HepG2 (cell line): ENCODE data around the gene NOXO1. TPM values are rescaled to one million over a fixed set of nuclear protein-coding genes. Genes with fewer than 3 reads are reported as not detected.

Experiments used
- AGO1 ChIP-seq: fragments of 200-400 bp; formaldehyde crosslinking; IDR thresholded peaks from 2 replicates; pipeline ENCODE4 v1.6.1; 2017; ENCODE audit warnings: mild to moderate bottlenecking, low read depth, low read length, moderate library complexity; ENCODE audit not compliant: poor library complexity, severe bottlenecking
- AKAP8 ChIP-seq: sonication (generic); formaldehyde crosslinking; IDR thresholded peaks from 2 replicates; pipeline ENCODE4 v1.5.1; 2020; ENCODE audit warnings: mild to moderate bottlenecking, missing genetic modification reagents
- ATF7-NPFF ChIP-seq: sonication (generic); formaldehyde crosslinking; IDR thresholded peaks from 2 replicates; pipeline ENCODE4 v1.8.1; 2023; ENCODE audit warnings: mild to moderate bottlenecking, low read depth, missing genetic modification reagents, moderate library complexity
- CBX1 ChIP-seq: IDR thresholded peaks from one replicate; pipeline ENCODE4 v1.6.1; 2016; ENCODE audit warnings: antibody characterized with exemption, low read depth
- IKZF5 ChIP-seq: IDR thresholded peaks from 2 replicates; pipeline ENCODE4 v1.6.1; 2018; ENCODE audit warnings: missing genetic modification reagents, mild to moderate bottlenecking, missing compliant biosample characterization
- IRF2 ChIP-seq: IDR thresholded peaks from 2 replicates; pipeline ENCODE4 v1.6.1; 2018; ENCODE audit warnings: missing genetic modification reagents, missing compliant biosample characterization
- KDM6A ChIP-seq: IDR thresholded peaks from 2 replicates; pipeline ENCODE4 v1.6.1; 2016; ENCODE audit warnings: low read depth
- MTERF4 ChIP-seq: sonication (generic); formaldehyde crosslinking; IDR thresholded peaks from 2 replicates; pipeline ENCODE4 v1.8.0; 2023; ENCODE audit warnings: mild to moderate bottlenecking, missing genetic modification reagents
- PHF8 ChIP-seq: sonication (generic); formaldehyde crosslinking; IDR thresholded peaks from 2 replicates; pipeline ENCODE4 v1.5.0; 2020; ENCODE audit warnings: missing genetic modification reagents
- PPARG ChIP-seq: conservative IDR thresholded peaks from 2 replicates; pipeline ENCODE4 v1.6.1; 2016; ENCODE audit warnings: missing biosample characterization, missing genetic modification reagents
- THAP11 ChIP-seq: IDR thresholded peaks from 2 replicates; pipeline ENCODE4 v1.6.1; 2016; ENCODE audit warnings: missing biosample characterization, missing genetic modification reagents
- TMF1 ChIP-seq: sonication (generic); formaldehyde crosslinking; IDR thresholded peaks from 2 replicates; pipeline ENCODE4 v1.8.1; 2022; ENCODE audit warnings: low read depth, missing genetic modification reagents
- ZNF337 ChIP-seq: sonication (generic); formaldehyde crosslinking; IDR thresholded peaks from 2 replicates; pipeline ENCODE4 v1.5.1; 2020; ENCODE audit warnings: missing genetic modification reagents, low read depth, mild to moderate bottlenecking, borderline replicate concordance
- ZNF577 ChIP-seq: sonication (generic); formaldehyde crosslinking; IDR thresholded peaks from 2 replicates; pipeline ENCODE4 v1.4.0; 2020; ENCODE audit warnings: mild to moderate bottlenecking, low read depth, missing genetic modification reagents, borderline replicate concordance
- ZNF704 ChIP-seq: sonication (generic); formaldehyde crosslinking; IDR thresholded peaks from 2 replicates; pipeline ENCODE4 v1.8.1; 2023; ENCODE audit warnings: mild to moderate bottlenecking, inconsistent platforms, moderate library complexity, missing genetic modification reagents, borderline replicate concordance
- polyA plus RNA-seq, 8 experiments: library from polyadenylated mRNA; depleted of rRNA in 3 of 8; stranded (reverse) in 7 of 8; unstranded in 1 of 8; fragments of >200 nt; fragmentation: Illumina TruSeq in 4 of 8; extraction: Trizol in 4 of 8; gene quantifications; 2 replicates each; pipeline versions ENCODE4 v1.2.1 to v1.2.3, GENCODE V29; 2011 to 2016; ENCODE audit warnings: low read depth in 4 of 8, missing spikeins in 1 of 8, mixed read lengths in 1 of 8; ENCODE audit not compliant: insufficient read depth in 1 of 8
- total RNA-seq, 5 experiments: library from RNA; depleted of rRNA; stranded (reverse); fragments of >200 nt; fragmentation: Illumina TruSeq; extraction: Trizol; gene quantifications; 2 replicates each; pipeline ENCODE4 v1.2.3, GENCODE V29; 2016; ENCODE audit warnings: low read depth in 1 of 5
- TF ChIP-seq, protein P1 (sequence below): sonication (generic); formaldehyde crosslinking; IDR thresholded peaks from 2 replicates; pipeline ENCODE4 v1.8.1; 2022; ENCODE audit warnings: mild to moderate bottlenecking, missing genetic modification reagents
- TF ChIP-seq, protein P2 (sequence below): sonication (generic); formaldehyde crosslinking; IDR thresholded peaks from 2 replicates; pipeline ENCODE4 v1.4.0; 2020; ENCODE audit warnings: missing genetic modification reagents, borderline replicate concordance
- TF ChIP-seq, protein P3 (sequence below): sonication (generic); formaldehyde crosslinking; IDR thresholded peaks from 2 replicates; pipeline ENCODE4 v1.4.0; 2020; ENCODE audit warnings: missing genetic modification reagents, borderline replicate concordance
- TF ChIP-seq, protein P4 (sequence below): sonication (generic); formaldehyde crosslinking; IDR thresholded peaks from 2 replicates; pipeline ENCODE4 v1.8.0; 2022; ENCODE audit warnings: missing genetic modification reagents, low read depth, mild to moderate bottlenecking, borderline replicate concordance

NOXO1 gene
- total and polyA plus RNA-seq, 2 of the 13 experiments (the other 11 are each of a cell fraction or from before 2014, with no cell fraction given) = 0.69 to 1.4 TPM

GRCh38 chr16:1959269-1960039, 21.8 kb downstream of the NOXO1 start, which contains the start of gene NDUFB10 (continued):
- TF ChIP-seq ATF7-NPFF (peak; percentile 78), ZNF337 (CRISPR knock-in tag) (0 out of 2 replicates have a peak, but pooled peaks have one; percentile 44), IKZF5 (CRISPR knock-in tag) (peak; percentile 70; the same call in 1 of the 2 replicates), IRF2 (CRISPR knock-in tag) (peak; percentile 78; the same call in 1 of the 2 replicates), CBX1 (peak; percentile 25), AKAP8 (CRISPR knock-in tag) (peak; percentile 59; the same call in 1 of the 2 replicates), PHF8 (peak; percentile 92), THAP11 (CRISPR knock-in tag) (peak; percentile 100), ZNF704 (0 out of 2 replicates have a peak, but pooled peaks have one; percentile 36), KDM6A (CRISPR knock-in tag) (no peak), TMF1 (CRISPR knock-in tag) (peak; percentile 81; the same call in 1 of the 2 replicates), PPARG (CRISPR knock-in tag) (0 out of 2 replicates have a peak, but pooled peaks have one; percentile 42), AGO1 (peak; percentile 42), ZNF577 (CRISPR knock-in tag) (no peak), MTERF4 (CRISPR knock-in tag) (peak; percentile 74; the same call in 1 of the 2 replicates)
- TF ChIP-seq, protein P1, sequence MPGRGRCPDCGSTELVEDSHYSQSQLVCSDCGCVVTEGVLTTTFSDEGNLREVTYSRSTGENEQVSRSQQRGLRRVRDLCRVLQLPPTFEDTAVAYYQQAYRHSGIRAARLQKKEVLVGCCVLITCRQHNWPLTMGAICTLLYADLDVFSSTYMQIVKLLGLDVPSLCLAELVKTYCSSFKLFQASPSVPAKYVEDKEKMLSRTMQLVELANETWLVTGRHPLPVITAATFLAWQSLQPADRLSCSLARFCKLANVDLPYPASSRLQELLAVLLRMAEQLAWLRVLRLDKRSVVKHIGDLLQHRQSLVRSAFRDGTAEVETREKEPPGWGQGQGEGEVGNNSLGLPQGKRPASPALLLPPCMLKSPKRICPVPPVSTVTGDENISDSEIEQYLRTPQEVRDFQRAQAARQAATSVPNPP (CRISPR knock-in tag) = no peak
- TF ChIP-seq, protein P2, sequence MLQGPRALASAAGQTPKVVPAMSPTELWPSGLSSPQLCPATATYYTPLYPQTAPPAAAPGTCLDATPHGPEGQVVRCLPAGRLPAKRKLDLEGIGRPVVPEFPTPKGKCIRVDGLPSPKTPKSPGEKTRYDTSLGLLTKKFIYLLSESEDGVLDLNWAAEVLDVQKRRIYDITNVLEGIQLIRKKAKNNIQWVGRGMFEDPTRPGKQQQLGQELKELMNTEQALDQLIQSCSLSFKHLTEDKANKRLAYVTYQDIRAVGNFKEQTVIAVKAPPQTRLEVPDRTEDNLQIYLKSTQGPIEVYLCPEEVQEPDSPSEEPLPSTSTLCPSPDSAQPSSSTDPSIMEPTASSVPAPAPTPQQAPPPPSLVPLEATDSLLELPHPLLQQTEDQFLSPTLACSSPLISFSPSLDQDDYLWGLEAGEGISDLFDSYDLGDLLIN (CRISPR knock-in tag) = peak; percentile 33; the same call in 1 of the 2 replicates
- TF ChIP-seq, protein P3, sequence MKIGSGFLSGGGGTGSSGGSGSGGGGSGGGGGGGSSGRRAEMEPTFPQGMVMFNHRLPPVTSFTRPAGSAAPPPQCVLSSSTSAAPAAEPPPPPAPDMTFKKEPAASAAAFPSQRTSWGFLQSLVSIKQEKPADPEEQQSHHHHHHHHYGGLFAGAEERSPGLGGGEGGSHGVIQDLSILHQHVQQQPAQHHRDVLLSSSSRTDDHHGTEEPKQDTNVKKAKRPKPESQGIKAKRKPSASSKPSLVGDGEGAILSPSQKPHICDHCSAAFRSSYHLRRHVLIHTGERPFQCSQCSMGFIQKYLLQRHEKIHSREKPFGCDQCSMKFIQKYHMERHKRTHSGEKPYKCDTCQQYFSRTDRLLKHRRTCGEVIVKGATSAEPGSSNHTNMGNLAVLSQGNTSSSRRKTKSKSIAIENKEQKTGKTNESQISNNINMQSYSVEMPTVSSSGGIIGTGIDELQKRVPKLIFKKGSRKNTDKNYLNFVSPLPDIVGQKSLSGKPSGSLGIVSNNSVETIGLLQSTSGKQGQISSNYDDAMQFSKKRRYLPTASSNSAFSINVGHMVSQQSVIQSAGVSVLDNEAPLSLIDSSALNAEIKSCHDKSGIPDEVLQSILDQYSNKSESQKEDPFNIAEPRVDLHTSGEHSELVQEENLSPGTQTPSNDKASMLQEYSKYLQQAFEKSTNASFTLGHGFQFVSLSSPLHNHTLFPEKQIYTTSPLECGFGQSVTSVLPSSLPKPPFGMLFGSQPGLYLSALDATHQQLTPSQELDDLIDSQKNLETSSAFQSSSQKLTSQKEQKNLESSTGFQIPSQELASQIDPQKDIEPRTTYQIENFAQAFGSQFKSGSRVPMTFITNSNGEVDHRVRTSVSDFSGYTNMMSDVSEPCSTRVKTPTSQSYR (CRISPR knock-in tag) = no peak
- TF ChIP-seq, protein P4, sequence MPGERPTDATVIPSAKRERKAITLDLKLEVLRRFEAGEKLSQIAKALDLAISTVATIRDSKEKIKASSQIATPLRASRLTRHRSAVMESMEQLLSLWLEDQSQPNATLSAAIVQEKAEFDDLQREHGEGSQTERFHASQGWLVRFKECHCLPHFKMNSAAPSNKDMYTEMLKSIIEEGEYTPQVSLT (CRISPR knock-in tag) = no peak
